Measurements from ENCODE around the gene CERS6.

- TF ChIP-seq POLR2A (IDR thresholded peaks at IDR 0.05) (no peak), CTCF (IDR thresholded peaks at IDR 0.05) (no peak)
These were observed 270.3 kb downstream of the CERS6 start for GRCh38 chr2:168726375-168726774.

All from esophagus squamous epithelium (tissue), 4 donors.